ENCODE measurements around the gene ITGB5.
"Not testable (repeated sequence)": the region's sequence is repeated elsewhere in the genome, so short reads cannot be mapped to it uniquely, and the experiment has no call there.

ITGB5 gene

GRCh38 chr3:124787476-124788195, 99.5 kb downstream of the ITGB5 start:
- Mint-ChIP-seq H3K27me3 (peaks cover 10% of the 10 kb centered on the region), H3K4me3 (no peak overlapping the region), H3K36me3 (ENCODE audit: low read depth) (no peaks in the 10 kb centered on the region), H3K27ac (peak overlapping the region; percentile 85), H3K4me1 (ENCODE audit: low read depth) (peaks cover 34% of the 10 kb centered on the region), H3K9me3 (no peaks in the 10 kb centered on the region)

- Mint-ChIP-seq H3K27me3 (peaks cover 4% of the 10 kb centered on the region), H3K9me3 (no peaks in the 10 kb centered on the region), H3K4me3 (peak overlapping the region; percentile 14), H3K4me1 (ENCODE audit: low read depth) (peaks cover 34% of the 10 kb centered on the region), H3K27ac (peak overlapping the region; percentile 85), H3K36me3 (ENCODE audit: low read depth) (no peaks in the 10 kb centered on the region)
Observed at GRCh38 chr3:124786511-124787241, 100.5 kb downstream of the ITGB5 start.

- Mint-ChIP-seq H3K27me3 (peaks cover 4% of the 10 kb centered on the region), H3K27ac (no peak overlapping the region), H3K9me3 (no peaks in the 10 kb centered on the region), H3K4me1 (ENCODE audit: low read depth) (peaks cover 34% of the 10 kb centered on the region), H3K36me3 (ENCODE audit: low read depth) (no peaks in the 10 kb centered on the region), H3K4me3 (no peak overlapping the region)
Observed at GRCh38 chr3:124785973-124786372, 101.2 kb downstream of the ITGB5 start.

GRCh38 chr3:124784686-124785382, 102.3 kb downstream of the ITGB5 start:
- Mint-ChIP-seq H3K27ac (no peak overlapping the region), H3K4me3 (no peak overlapping the region), H3K36me3 (ENCODE audit: low read depth) (no peaks in the 10 kb centered on the region), H3K9me3 (no peaks in the 10 kb centered on the region), H3K27me3 (no peaks in the 10 kb centered on the region), H3K4me1 (ENCODE audit: low read depth) (peaks cover 38% of the 10 kb centered on the region)

GRCh38 chr3:124783696-124784095, 103.5 kb downstream of the ITGB5 start:
- Mint-ChIP-seq H3K27me3 (no peaks in the 10 kb centered on the region), H3K4me3 (no peak overlapping the region), H3K36me3 (ENCODE audit: low read depth) (no peaks in the 10 kb centered on the region), H3K9me3 (no peaks in the 10 kb centered on the region), H3K27ac (no peak overlapping the region), H3K4me1 (ENCODE audit: low read depth) (peaks cover 38% of the 10 kb centered on the region)

GRCh38 chr3:124782377-124782712, 104.8 kb downstream of the ITGB5 start:
- H3K27ac Mint-ChIP-seq; H3K9me3 Mint-ChIP-seq; H3K27me3 Mint-ChIP-seq; H3K4me3 Mint-ChIP-seq; H3K36me3 Mint-ChIP-seq (ENCODE audit: low read depth): not testable (repeated sequence)
- peaks cover 32% of the 10 kb centered on the region for H3K4me1 Mint-ChIP-seq (ENCODE audit: low read depth)

- H3K4me1 Mint-ChIP-seq (ENCODE audit: low read depth): peaks cover 26% of the 10 kb centered on the region
- no peaks in the 10 kb centered on the region for H3K9me3 Mint-ChIP-seq
- H3K27me3 Mint-ChIP-seq: no peaks in the 10 kb centered on the region
- no peaks in the 10 kb centered on the region for H3K36me3 Mint-ChIP-seq (ENCODE audit: low read depth)
- no peak overlapping the region for H3K4me3 Mint-ChIP-seq
- no peak overlapping the region for H3K27ac Mint-ChIP-seq
Observed at GRCh38 chr3:124781476-124782376, 105.4 kb downstream of the ITGB5 start.

GRCh38 chr3:124780761-124781475, 106.2 kb downstream of the ITGB5 start:
- Mint-ChIP-seq H3K9me3 (no peaks in the 10 kb centered on the region), H3K4me3 (no peak overlapping the region), H3K36me3 (ENCODE audit: low read depth) (no peaks in the 10 kb centered on the region), H3K27ac (peak overlapping the region; percentile 7), H3K4me1 (ENCODE audit: low read depth) (peaks cover 18% of the 10 kb centered on the region), H3K27me3 (no peaks in the 10 kb centered on the region)

- Mint-ChIP-seq H3K27ac (no peak overlapping the region), H3K4me3 (no peak overlapping the region), H3K27me3 (no peaks in the 10 kb centered on the region), H3K4me1 (ENCODE audit: low read depth) (peaks cover 14% of the 10 kb centered on the region), H3K9me3 (no peaks in the 10 kb centered on the region), H3K36me3 (ENCODE audit: low read depth) (no peaks in the 10 kb centered on the region)
Observed at GRCh38 chr3:124780356-124780755, 106.8 kb downstream of the ITGB5 start.

- no peak overlapping the region for H3K4me3 Mint-ChIP-seq
- H3K9me3 Mint-ChIP-seq: no peaks in the 10 kb centered on the region
- H3K27ac Mint-ChIP-seq: no peak overlapping the region
- no peaks in the 10 kb centered on the region for H3K36me3 Mint-ChIP-seq (ENCODE audit: low read depth)
- peaks cover 11% of the 10 kb centered on the region for H3K4me1 Mint-ChIP-seq (ENCODE audit: low read depth)
- H3K27me3 Mint-ChIP-seq: no peaks in the 10 kb centered on the region
Observed at GRCh38 chr3:124779751-124780191, 107.4 kb downstream of the ITGB5 start.

GRCh38 chr3:124779116-124779515, 108.0 kb downstream of the ITGB5 start:
- H3K36me3 Mint-ChIP-seq (ENCODE audit: low read depth): no peaks in the 10 kb centered on the region
- H3K27ac Mint-ChIP-seq: no peak overlapping the region
- H3K9me3 Mint-ChIP-seq: no peaks in the 10 kb centered on the region
- no peaks in the 10 kb centered on the region for H3K27me3 Mint-ChIP-seq
- peaks cover 4% of the 10 kb centered on the region for H3K4me1 Mint-ChIP-seq (ENCODE audit: low read depth)
- H3K4me3 Mint-ChIP-seq: no peak overlapping the region

- Mint-ChIP-seq H3K9me3 (no peaks in the 10 kb centered on the region), H3K4me3 (no peak overlapping the region), H3K36me3 (ENCODE audit: low read depth) (no peaks in the 10 kb centered on the region), H3K27me3 (no peaks in the 10 kb centered on the region), H3K27ac (no peak overlapping the region), H3K4me1 (ENCODE audit: low read depth) (peaks cover 4% of the 10 kb centered on the region)
Observed at GRCh38 chr3:124777762-124778470, 109.2 kb downstream of the ITGB5 start.

GRCh38 chr3:124776856-124777255, 110.3 kb downstream of the ITGB5 start:
- no peak overlapping the region for H3K4me3 Mint-ChIP-seq
- H3K36me3 Mint-ChIP-seq (ENCODE audit: low read depth): no peaks in the 10 kb centered on the region
- H3K27ac Mint-ChIP-seq: no peak overlapping the region
- no peaks in the 10 kb centered on the region for H3K9me3 Mint-ChIP-seq
- H3K4me1 Mint-ChIP-seq (ENCODE audit: low read depth): peaks cover 4% of the 10 kb centered on the region
- peaks cover 6% of the 10 kb centered on the region for H3K27me3 Mint-ChIP-seq
